H1 (cell line): ENCODE results near the gene LIMA1. TPM values are rescaled to one million over a fixed set of nuclear protein-coding genes. Genes with fewer than 3 reads are reported as not detected.

ENCODE experiments used
- EZH2 ChIP-seq: fragments of 200-600 bp; sonication (generic); IDR thresholded peaks from 2 replicates; pipeline ENCODE4 v1.7.1; 2012; ENCODE audit warnings: low read depth, mild to moderate bottlenecking, moderate library complexity, low read length, inconsistent platforms; ENCODE audit not compliant: severe bottlenecking
- RFX5 ChIP-seq: IDR thresholded peaks from 2 replicates; pipeline ENCODE4 v1.6.1; 2011; ENCODE audit warnings: low read depth, low read length, improper control_type of control experiment, borderline replicate concordance
- polyA plus RNA-seq, 7 experiments: library from polyadenylated mRNA; depleted of rRNA in 3 of 7; stranded (reverse) in 5 of 7; unstranded in 2 of 7; fragments of >200 nt in 5 of 7; fragments of 200-250 nt in 2 of 7; gene quantifications; 1 replicate in 5 of 7; 2 replicates in 1 of 7; 4 replicates in 1 of 7; pipeline versions ENCODE4 v1.2.1 to v1.2.3, GENCODE V29; 2011 to 2013; ENCODE audit warnings: missing spikeins in 2 of 7, mixed read lengths in 2 of 7
- total RNA-seq: library from RNA; stranded (reverse); fragmentation: NEBNext Ultra II Directional; extraction: Animal tissue kit (Norgen Biotek cat#: 25700); gene quantifications from 2 replicates; pipeline ENCODE4 v1.2.1, GENCODE V29; 2021

LIMA1 gene
- total and polyA plus RNA-seq, 2 of the 8 experiments (the other 6 are each of a cell fraction or from before 2014, with no cell fraction given): 12.7 to 47.6 TPM

- TF ChIP-seq EZH2 (no peak), RFX5 (no peak)
- TF ChIP-seq, all 59 proteins: peak for 0
Observed at GRCh38 chr12:50162230-50162629, 121.1 kb downstream of the LIMA1 start (continued).
